HCT116 (cell line): Measurements from ENCODE around the gene OR4E1. TPM values are rescaled to one million over a fixed set of nuclear protein-coding genes. Genes with fewer than 3 reads are reported as not detected.
"Not testable (repeated sequence)": the region's sequence is repeated elsewhere in the genome, so short reads cannot be mapped to it uniquely, and the experiment has no call there.

Experiments used
- ATAC-seq: fragments of 200-7000 bp; cut with Tn5 transposase; 2 replicates; pipeline ENCODE4 v1.9.1; 2020; ENCODE audit warnings: mild to moderate bottlenecking, moderate library complexity
- BruUV-seq: library from RNA; stranded (reverse); fragments of 400-500 nt; replicated peaks from 2 replicates; lab custom pipeline; 2021; lab: Mats Ljungman, UMichigan
- CTCF ChIA-PET: fragments of 300-600 bp; sonication (Branson Sonifier 250); formaldehyde crosslinking; loops from one replicate; lab custom pipeline; 2021; ENCODE audit warnings: antibody characterized with exemption; lab: Charles Lee
- POLR2A ChIA-PET: fragments of 300-600, 350-600 bp; sonication (Branson Sonifier 250); formaldehyde crosslinking; loops from one replicate; lab custom pipeline; 2021; ENCODE audit warnings: antibody characterized with exemption; lab: Charles Lee
- RAD21 ChIA-PET, 2 experiments: fragments of 300-600 bp; sonication (Branson Sonifier 250); formaldehyde crosslinking; loops; one replicate each; lab custom pipeline; 2023; ENCODE audit warnings: low total read pairs in 2 of 2; ENCODE audit not compliant: uncharacterized antibody in 2 of 2, unreplicated experiment in 2 of 2, low non-redundant PET in 1 of 2; lab: Charles Lee
- DNase-seq: peaks from one replicate; pipeline ENCODE4 v3.0.0-alpha.2; 2010; ENCODE audit warnings: low read depth, low spot score
- H2AFZ ChIP-seq: fragments of 200-600 bp; shearing (Covaris generic), sonication (generic); 2 replicates; pipeline ENCODE4 v1.6.1; 2017; ENCODE audit warnings: low read depth, mixed run types, mixed read lengths, antibody characterized with exemption, low read length; ENCODE audit not compliant: poor library complexity, severe bottlenecking
- H3K27ac ChIP-seq: 2 replicates; pipeline ENCODE4 v1.5.1; 2012; ENCODE audit warnings: low read depth, low read length
- H3K27me3 ChIP-seq: fragments of 200-600 bp; sonication (generic); 2 replicates; pipeline ENCODE4 v1.6.1; 2016; ENCODE audit warnings: mixed run types, low read length, mixed read lengths; ENCODE audit not compliant: insufficient read depth
- H3K36me3 ChIP-seq, 2 experiments: fragments of 200-500 bp in 1 of 2; fragments of 200-600 bp in 1 of 2; sonication (Bioruptor generic) in 1 of 2; sonication (generic) in 1 of 2; 2 replicates each; pipeline versions ENCODE4 v1.5.1 to v1.6.1; 2014 to 2016; ENCODE audit warnings: low read length in 2 of 2, inconsistent platforms in 1 of 2, mixed read lengths in 1 of 2, mixed run types in 1 of 2; ENCODE audit not compliant: insufficient read depth in 2 of 2, control insufficient read depth in 1 of 2
- H3K4me1 ChIP-seq, 2 experiments: fragments of 200-600 bp in 1 of 2; sonication (generic) in 1 of 2; 2 replicates each; pipeline versions ENCODE4 v1.5.1 to v1.6.1; 2012 to 2017; ENCODE audit warnings: low read length in 2 of 2, inconsistent platforms in 1 of 2, mild to moderate bottlenecking in 1 of 2, mixed read lengths in 1 of 2, mixed run types in 1 of 2, moderate library complexity in 1 of 2; ENCODE audit not compliant: insufficient read depth in 2 of 2, control insufficient read depth in 1 of 2
- H3K4me2 ChIP-seq: fragments of 200-600 bp; sonication (generic); 2 replicates; pipeline ENCODE4 v1.6.1; 2017; ENCODE audit warnings: mixed run types, low read length, mixed read lengths
- H3K4me3 ChIP-seq, 2 experiments: fragments of 200-600 bp in 1 of 2; sonication (generic) in 1 of 2; replicated peaks in 1 of 2; 2 replicates each; pipeline ENCODE4 v1.5.1; 2011 to 2016; ENCODE audit warnings: low read length in 2 of 2, control low read depth in 1 of 2, low read depth in 1 of 2, mild to moderate bottlenecking in 1 of 2, mixed read lengths in 1 of 2, mixed run types in 1 of 2
- H3K79me2 ChIP-seq: fragments of 200-600 bp; sonication (generic); 2 replicates; pipeline ENCODE4 v1.6.1; 2017; ENCODE audit warnings: mild to moderate bottlenecking, mixed run types, low read length, moderate library complexity, mixed read lengths; ENCODE audit not compliant: insufficient read depth
- H3K9ac ChIP-seq: fragments of 200-600 bp; sonication (generic); 2 replicates; pipeline ENCODE4 v1.6.1; 2016; ENCODE audit warnings: low read length, mixed read lengths
- H3K9me2 ChIP-seq: fragments of 200-600 bp; sonication (generic), shearing (Covaris generic); 2 replicates; pipeline ENCODE4 v1.6.1; 2017; ENCODE audit warnings: mixed run types, mild to moderate bottlenecking, moderate library complexity; ENCODE audit not compliant: insufficient read depth
- H3K9me3 ChIP-seq, 2 experiments: fragments of 200-500 bp in 1 of 2; fragments of 200-600 bp in 1 of 2; sonication (Bioruptor generic) in 1 of 2; sonication (generic) in 1 of 2; 2 replicates each; pipeline ENCODE4 v1.6.1; 2014 to 2017; ENCODE audit warnings: low read length in 2 of 2, mixed read lengths in 2 of 2, inconsistent platforms in 1 of 2, low read depth in 1 of 2, mild to moderate bottlenecking in 1 of 2, mixed run types in 1 of 2, moderate library complexity in 1 of 2; ENCODE audit not compliant: control insufficient read depth in 1 of 2, insufficient read depth in 1 of 2
- H4K20me1 ChIP-seq: fragments of 200-600 bp; sonication (generic), shearing (Covaris generic); 2 replicates; pipeline ENCODE4 v1.6.1; 2017; ENCODE audit warnings: mixed run types, mild to moderate bottlenecking, moderate library complexity; ENCODE audit not compliant: insufficient read depth
- CBX3 ChIP-seq: IDR thresholded peaks from 2 replicates; pipeline ENCODE4 v1.6.1; 2012; ENCODE audit warnings: low read depth
- CEBPB ChIP-seq: IDR thresholded peaks from 2 replicates; pipeline ENCODE4 v1.6.1; 2012; ENCODE audit warnings: low read depth
- EZH2 ChIP-seq: fragments of 200-600 bp; sonication (generic); IDR thresholded peaks from 2 replicates; pipeline ENCODE4 v1.6.1; 2017; ENCODE audit warnings: antibody characterized with exemption, mixed run types
- EZH2phosphoT487 ChIP-seq: fragments of 200-600 bp; IDR thresholded peaks from 2 replicates; pipeline ENCODE4 v1.6.1; 2018; ENCODE audit warnings: antibody characterized with exemption, borderline replicate concordance
- FOSL1 ChIP-seq: IDR thresholded peaks from 2 replicates; pipeline ENCODE4 v1.6.1; 2012; ENCODE audit warnings: low read depth
- JUND ChIP-seq: IDR thresholded peaks from 2 replicates; pipeline ENCODE4 v1.6.1; 2012
- MAX ChIP-seq: IDR thresholded peaks from 2 replicates; pipeline ENCODE4 v1.6.1; 2012
- POLR2AphosphoS5 ChIP-seq: IDR thresholded peaks from 2 replicates; pipeline ENCODE4 v1.6.1; 2011; ENCODE audit warnings: mild to moderate bottlenecking, low read depth, low read length, moderate library complexity
- REST ChIP-seq: IDR thresholded peaks from 2 replicates; pipeline ENCODE4 v1.6.1; 2012; ENCODE audit warnings: low read depth
- SP1 ChIP-seq: IDR thresholded peaks from 2 replicates; pipeline ENCODE4 v1.6.1; 2012; ENCODE audit warnings: low read depth
- ZBTB33 ChIP-seq: IDR thresholded peaks from 2 replicates; pipeline ENCODE4 v1.6.1; 2011; ENCODE audit warnings: mild to moderate bottlenecking, low read length, moderate library complexity; ENCODE audit not compliant: insufficient replicate concordance; ENCODE audit errors: extremely low read depth
- intact Hi-C: fragments of 100-400 bp; cut with micrococcal nuclease; formaldehyde crosslinking; loops from 2 replicates; pipeline ENCODE4 v1.10.0; 2022
- total RNA-seq: library from RNA; stranded (reverse); gene quantifications from one replicate; pipeline ENCODE4 v1.2.1, GENCODE V29; 2021; ENCODE audit not compliant: unreplicated experiment

OR4E1 gene
- total RNA-seq, 1 experiment from 2014 or later: not detected

- Histone ChIP-seq H3K27me3 (peaks cover 22% of the 10 kb centered on the region), H3K79me2 (no peaks in the 10 kb centered on the region), H3K27ac (no peak overlapping the region), H3K4me3 (no peak overlapping the region), H3K36me3 (no peaks in the 10 kb centered on the region), H3K4me1 (no peaks in the 10 kb centered on the region), H4K20me1 (no peaks in the 10 kb centered on the region), H3K4me2 (no peak overlapping the region), H3K9ac (no peak overlapping the region), H3K9me2 (no peaks in the 10 kb centered on the region), H2AFZ (no peak overlapping the region), H3K9me3 (no peaks in the 10 kb centered on the region)
- ChIA-PET RAD21 (no interaction called here), POLR2A (no interaction called here), CTCF (no interaction called here)
- no peak for ATAC-seq
- no TSS peak for BruUV-seq
- intact Hi-C loops: no loop called here
- no peak for DNase-seq
- TF ChIP-seq MAX: no peak
- no peak for TF ChIP-seq JUND
- TF ChIP-seq EZH2phosphoT487: no peak
- TF ChIP-seq POLR2AphosphoS5: no peak
- TF ChIP-seq REST: no peak
- TF ChIP-seq FOSL1: no peak
- no peak for TF ChIP-seq SP1
- no peak for TF ChIP-seq CBX3
- TF ChIP-seq EZH2: no peak
- no peak for TF ChIP-seq CEBPB
- no peak for TF ChIP-seq ZBTB33
Measured at GRCh38 chr14:21631084-21631483, 42.5 kb downstream of the OR4E1 start.

GRCh38 chr14:21630503-21630902, 43.1 kb downstream of the OR4E1 start:
- H3K4me1 ChIP-seq, RAD21 ChIA-PET, BruUV-seq, H3K4me3 ChIP-seq, H3K9me3 ChIP-seq, H3K9me2 ChIP-seq, DNase-seq, H3K4me2 ChIP-seq, H2AFZ ChIP-seq, intact Hi-C loops, H3K9ac ChIP-seq, CTCF ChIA-PET, H3K79me2 ChIP-seq, H3K27ac ChIP-seq, ATAC-seq, H3K36me3 ChIP-seq, H4K20me1 ChIP-seq, POLR2A ChIA-PET: not testable (repeated sequence)
- H3K27me3 ChIP-seq: peaks cover 21% of the 10 kb centered on the region
